Activated naive CD8-positive, alpha-beta T cell treated with anti-CD3 and anti-CD28 coated beads, Interleukin-2, amount 50 U/mL, for 16 hours (primary cell): ENCODE measurements around the gene CPNE2.

Experiments
- DNase-seq: peaks from one replicate; pipeline ENCODE4 v3.0.0-alpha.2; 2020; ENCODE audit warnings: low read depth, low spot score

Gene CPNE2

GRCh38 chr16:57123974-57124674 is 31.7 kb downstream of the CPNE2 start:
- no peak for DNase-seq

- no peak for DNase-seq
Observed at GRCh38 chr16:57125376-57125775, 33.0 kb downstream of the CPNE2 start.

DNA sequence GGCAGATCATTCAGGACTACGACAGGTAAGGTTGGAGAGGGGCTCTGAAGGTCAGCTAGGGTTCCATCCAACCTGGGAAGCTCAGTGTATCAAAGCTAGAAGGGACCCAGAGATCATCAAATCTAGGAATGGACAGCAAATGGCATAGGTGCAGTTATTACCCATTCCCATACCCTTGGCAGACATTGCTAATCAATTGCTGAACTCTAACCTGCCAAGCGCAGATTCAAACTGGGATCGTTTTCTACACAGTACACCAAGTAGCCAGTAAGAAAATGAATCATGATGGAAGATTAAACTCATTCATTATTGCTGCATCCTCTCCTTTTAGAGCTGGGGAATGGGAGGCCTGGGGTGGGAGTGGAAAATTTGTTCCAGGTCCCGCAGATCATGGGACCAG is 33.6 kb downstream of the CPNE2 start:
- DNase-seq: no peak

- DNase-seq: no peak
Observed at GRCh38 chr16:57126411-57126810, 34.0 kb downstream of the CPNE2 start.

- DNase-seq: no peak
Observed at GRCh38 chr16:57127037-57127763, 34.8 kb downstream of the CPNE2 start.

DNA sequence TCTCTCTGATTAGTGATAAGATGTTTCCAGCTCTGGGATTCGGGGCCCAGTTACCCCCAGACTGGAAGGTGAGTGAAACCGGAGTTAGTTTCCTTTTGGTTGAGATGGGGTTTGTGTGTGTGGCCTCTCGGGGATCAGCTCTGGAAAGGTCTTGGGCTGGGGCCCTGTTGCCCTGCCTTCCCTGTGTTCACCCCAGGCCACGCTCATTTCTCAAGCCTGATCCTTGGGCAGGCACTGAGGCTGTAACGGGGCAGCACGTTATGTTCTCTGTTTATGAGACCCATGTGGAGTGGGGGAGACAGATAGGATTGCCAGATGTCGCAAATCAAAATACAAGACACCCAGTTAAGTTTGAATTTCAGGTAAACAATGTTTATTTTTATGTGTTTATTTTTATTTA is 35.5 kb downstream of the CPNE2 start:
- DNase-seq: no peak

GRCh38 chr16:57128771-57129389 is 36.5 kb downstream of the CPNE2 start:
- no peak for DNase-seq

DNA sequence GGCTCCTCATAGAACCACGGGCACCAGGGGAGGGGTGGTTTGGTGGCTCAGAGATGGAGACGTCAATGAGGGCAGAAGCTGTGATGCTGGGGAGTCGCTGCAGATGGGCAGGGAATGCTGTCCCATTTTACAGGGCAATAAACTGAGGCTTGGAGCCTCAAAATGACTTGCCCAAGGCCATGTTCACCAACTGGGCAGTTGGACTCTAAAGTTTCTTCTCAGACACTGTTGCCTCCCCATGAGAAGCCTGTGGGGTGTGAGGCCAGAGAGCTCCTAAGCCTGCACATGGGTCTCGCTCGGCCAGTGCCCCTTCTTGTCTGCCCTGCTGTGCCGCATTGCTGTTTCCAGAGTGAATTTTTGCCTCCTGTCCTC is 38.6 kb downstream of the CPNE2 start:
- no peak for DNase-seq

GRCh38 chr16:57131351-57131970 is 39.1 kb downstream of the CPNE2 start:
- no peak for DNase-seq

DNA sequence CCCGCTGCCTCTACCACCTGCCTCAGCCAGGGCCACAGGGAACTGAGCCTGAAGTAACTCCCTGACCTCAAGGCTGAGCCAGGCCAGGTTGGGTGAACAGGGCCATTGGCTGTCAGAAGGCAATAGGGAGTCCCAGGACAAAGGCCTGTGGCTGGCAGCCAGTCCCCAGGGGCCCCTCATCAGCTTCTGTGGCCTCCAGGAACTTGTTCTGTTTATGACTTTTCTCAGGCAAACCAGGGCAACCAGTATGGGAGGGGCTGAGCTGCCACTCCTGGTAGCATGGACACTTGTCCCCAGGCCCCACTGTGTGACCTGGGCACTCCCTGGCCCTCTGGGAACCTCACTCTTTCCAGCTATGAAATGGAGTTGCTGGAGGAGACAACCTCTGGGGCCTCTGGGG is 40.1 kb downstream of the CPNE2 start:
- no peak for DNase-seq

DNA sequence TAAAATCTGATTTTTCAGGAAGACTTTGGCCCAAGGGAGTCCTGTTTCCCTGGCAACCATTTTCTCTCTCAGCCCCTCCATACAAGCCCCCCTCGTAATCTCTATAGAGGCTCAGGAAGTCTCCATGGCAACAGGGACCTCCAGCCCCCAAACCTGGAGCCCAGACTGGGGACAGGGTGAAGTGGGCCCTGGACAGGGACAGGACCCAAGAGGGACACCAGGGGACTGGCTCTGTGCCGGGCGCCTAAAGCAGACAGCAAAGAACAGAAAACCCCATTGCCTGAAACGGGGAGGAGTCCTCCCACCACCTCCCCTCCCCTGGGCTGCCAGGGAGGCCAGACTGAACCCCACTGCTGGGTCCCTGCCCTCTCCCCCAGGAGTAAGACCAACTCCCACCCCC is 40.6 kb downstream of the CPNE2 start:
- no peak for DNase-seq

DNA sequence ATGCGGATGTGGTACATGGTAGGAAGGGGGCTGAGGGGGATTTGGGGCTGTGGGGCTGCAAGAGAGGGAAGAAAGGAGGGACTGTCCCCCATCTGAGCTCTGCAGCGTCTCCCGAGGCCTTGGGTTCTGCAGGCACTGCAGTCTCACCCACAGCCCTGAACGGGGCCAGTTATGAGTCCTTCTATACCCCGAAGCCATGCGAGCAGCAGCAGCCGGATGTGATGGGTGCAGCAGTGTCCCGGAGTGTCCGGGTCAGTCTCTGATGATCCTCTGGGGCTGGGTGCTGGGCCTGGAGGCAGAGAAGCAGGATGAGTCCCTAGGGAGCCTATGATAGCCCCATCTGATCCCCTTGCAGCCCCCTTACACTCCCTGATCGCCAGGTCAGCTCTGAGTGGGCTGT is 41.5 kb downstream of the CPNE2 start:
- DNase-seq: no peak

GRCh38 chr16:57134982-57135381 is 42.6 kb downstream of the CPNE2 start:
- DNase-seq: no peak

- DNase-seq: no peak
Observed at GRCh38 chr16:57137043-57137442, 44.7 kb downstream of the CPNE2 start.

DNA sequence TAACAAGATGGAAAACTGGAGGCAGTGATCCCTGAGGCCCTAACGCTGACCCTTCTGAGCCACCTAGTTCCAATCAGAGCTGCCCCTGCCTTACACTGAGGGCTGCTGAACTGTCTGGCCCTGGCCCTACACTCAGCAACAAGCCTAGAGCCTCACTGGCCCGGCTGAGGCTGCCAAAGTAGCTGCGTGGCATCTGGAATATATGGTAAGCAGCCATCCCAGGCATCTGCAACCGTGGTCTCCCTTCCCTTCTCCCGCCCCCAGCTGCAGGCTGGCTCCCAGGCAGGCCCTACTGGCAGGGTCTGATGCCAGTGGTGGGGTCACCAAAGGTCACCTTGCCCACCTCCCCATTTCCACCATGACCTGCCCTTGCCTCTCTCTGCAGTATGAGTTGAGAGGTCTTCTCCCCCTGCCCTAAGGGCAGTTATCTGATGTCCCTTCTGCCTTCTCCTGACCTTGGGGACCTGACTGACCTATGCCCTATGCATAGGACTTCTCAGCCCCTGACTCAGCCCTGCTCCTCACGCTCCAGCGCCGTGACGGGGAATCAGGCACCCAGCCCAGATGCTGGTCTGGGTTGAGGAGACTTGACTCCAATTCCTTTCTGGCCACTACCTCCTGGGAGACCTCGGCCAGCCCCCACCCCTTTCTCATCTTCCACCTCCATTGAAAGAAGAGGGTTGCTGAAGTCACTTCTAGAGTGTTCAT is 45.3 kb downstream of the CPNE2 start:
- no peak for DNase-seq

GRCh38 chr16:57138281-57138935 is 46.0 kb downstream of the CPNE2 start:
- no peak for DNase-seq

DNA sequence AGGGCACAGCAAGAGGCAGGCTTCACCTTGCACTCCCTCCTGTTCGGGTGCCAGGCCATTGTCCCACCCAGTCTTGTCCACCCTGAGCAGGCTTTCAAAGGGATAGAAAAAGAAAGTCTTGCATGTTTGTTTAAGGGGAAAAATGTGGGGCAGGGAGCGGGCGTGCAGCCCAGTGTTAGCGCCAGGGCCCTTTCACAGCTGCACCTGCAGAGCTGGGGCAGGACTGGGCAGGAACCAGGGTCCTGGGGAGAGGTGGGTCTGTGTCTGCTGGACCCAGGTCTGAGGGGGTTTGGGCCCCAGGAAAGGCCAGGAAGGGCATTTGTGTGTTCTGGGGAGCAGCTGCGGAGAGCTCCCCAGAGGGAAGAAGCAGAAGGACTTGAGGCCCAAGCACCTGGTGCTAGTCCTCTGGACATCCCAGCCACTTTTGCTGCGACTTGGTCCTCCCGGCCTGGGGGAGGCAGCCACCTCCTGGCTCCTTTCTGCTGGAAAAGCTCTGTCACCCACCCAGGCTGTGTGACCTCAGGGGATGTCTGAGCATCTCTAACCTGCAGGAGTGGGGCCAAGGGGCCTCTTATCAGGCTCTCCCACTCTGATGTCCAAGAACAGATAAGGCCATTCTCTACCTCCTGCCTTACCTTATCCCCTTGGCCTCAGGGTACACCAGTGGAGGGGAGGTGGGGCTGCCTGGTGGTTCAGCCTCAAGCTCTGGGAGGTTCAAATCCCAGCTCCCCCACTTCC is 48.7 kb downstream of the CPNE2 start:
- no peak for DNase-seq

DNA sequence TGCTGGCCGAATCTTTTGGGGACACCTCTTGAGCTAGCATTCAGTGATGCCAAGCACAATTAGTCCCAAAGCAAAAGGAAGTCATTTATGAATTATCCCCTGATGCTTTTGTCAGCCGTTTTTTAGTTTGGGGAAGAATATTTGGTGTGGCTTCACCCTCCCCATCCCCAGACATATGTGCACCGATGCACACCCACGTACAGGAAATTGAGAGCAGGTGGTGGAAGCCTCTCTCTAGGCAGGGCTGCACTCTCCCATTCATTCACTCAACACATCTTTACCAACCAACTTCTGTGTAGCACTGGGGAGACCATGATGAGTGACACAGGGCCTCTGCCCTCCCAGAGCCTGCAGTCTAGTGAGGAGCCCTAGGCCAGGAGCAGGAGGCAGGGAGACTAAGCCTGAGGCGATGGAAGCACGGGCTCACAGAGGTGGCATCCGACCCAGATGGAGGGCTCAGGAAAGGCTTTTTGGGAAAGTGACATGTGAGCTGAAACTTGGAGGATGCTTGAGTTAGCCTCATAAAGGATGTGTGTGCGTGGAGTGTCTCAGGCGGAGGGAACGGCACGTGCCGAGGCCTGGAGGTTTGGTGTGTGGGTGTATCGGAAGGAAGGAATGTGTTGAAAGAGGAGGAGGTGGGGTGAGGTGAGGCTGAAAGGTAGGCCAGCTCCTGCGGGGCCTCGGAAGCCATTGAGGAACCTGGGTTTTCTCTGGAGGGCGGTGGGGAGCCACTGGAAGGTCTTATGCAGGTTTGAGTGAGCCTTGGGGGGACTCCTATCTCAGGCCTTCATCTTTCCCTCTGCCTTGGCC is 49.6 kb downstream of the CPNE2 start:
- DNase-seq: no peak

DNA sequence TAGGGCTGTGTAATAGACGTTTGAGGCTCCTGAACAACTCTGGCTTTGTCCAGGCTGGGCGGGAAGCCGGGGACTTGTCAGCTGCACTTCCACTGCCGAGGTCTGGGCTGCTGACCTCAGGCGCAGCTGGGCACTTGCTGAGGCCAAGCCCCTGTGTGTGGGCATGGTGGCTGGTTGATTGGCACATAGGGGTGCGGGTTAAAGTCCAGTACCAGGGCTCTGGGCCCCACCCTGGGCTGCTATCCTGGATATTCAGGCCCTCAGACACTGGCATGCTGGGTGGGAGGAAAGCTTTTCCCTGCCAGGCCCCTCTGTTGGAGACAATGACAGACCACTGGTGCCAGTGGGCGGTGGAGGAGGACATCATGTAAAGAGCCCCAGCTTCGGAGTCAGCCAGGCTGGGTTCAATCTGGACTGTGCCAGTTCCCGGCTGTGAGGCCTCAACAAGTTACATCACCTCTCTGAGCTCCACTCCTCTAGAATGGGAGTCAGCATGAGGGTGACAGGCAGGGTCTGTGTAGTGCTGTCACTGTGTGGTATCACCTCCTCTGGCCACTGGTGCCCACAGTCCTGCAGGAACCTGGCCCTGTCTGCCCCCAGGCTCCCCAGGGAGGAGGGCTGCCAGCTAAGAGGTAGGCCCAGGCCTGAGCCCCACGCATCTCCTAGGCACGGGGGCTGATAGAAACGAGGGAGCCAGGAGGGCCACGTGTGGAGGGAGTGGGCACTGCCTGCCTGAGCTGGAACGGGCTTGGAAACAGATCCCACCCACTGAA is 51.0 kb downstream of the CPNE2 start:
- DNase-seq: no peak
